NOMO-1 treated with dmso at 0.1 percent for 144 hours (cell line): ENCODE results near the gene SLC37A1.

Experiments
- DNase-seq: peaks from one replicate; lab custom pipeline; 2025; ENCODE audit not compliant: unreplicated experiment; lab: John Stamatoyannopoulos, UW

SLC37A1 gene

DNA sequence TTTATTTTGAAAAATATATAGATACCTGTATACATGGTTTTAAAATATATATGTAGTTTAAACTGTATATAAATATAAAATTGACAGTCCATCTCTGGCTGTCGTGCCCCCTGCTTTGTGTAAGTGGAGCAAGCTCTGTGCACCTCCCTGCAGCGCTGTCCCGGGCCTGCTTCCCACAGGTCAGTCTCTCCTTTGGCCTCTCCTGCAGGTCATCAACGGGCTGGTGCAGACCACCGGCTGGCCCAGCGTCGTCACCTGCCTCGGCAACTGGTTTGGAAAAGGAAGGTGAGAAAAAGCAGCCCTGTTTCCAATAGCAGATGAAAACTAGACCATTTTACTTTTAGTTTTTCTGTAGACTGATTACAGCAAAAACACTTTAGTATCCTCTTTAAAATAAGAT lies 28.5 kb downstream of the SLC37A1 start:
- DNase-seq, result no peak

DNA sequence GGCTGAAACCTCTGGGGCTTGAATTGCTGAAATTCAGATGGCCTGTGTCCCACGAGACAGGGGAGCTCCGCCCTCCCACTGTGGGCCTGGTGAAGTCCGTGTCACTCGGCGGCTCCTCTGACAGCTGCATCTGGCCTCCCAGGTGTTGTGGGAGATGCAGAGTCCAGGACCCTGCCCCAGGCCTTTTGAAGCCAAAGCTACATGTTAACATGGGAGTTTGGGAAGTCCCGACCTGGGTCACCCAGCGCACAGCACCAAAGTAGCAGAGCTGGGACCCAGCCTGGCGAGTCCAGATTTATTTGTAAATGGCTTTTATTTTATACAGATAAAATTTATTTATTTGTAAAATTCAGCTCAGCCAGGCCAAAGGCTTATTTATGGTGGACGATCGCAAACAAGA lies 28.9 kb downstream of the SLC37A1 start:
- no peak for DNase-seq

- no peak for DNase-seq
Observed at GRCh38 chr21:42543106-42543847, 29.6 kb downstream of the SLC37A1 start.

- DNase-seq, result no peak
Observed at GRCh38 chr21:42544544-42544943, 30.9 kb downstream of the SLC37A1 start.

DNA sequence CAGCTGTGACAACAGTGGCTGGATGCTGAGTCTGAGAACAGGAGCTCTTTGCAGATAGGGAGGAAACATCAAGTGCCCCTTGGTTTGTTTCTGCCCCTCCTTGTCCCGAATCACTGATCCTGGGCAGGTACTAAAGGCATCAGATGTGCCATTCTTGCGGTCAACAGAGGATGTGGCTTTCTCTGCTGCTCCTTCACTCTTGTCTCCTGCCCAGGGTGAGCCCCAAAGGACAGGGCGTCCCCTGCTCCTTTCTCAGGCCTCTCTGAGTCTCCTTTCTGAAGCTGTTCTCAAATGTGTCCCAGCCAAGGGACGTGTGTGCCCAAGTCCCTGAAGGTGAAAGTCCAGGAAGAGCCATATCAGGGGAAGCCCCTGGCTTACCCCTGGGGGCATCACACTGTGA lies 31.7 kb downstream of the SLC37A1 start:
- DNase-seq, result no peak

- DNase-seq, result no peak
Observed at GRCh38 chr21:42545745-42546144, 32.1 kb downstream of the SLC37A1 start.

DNA sequence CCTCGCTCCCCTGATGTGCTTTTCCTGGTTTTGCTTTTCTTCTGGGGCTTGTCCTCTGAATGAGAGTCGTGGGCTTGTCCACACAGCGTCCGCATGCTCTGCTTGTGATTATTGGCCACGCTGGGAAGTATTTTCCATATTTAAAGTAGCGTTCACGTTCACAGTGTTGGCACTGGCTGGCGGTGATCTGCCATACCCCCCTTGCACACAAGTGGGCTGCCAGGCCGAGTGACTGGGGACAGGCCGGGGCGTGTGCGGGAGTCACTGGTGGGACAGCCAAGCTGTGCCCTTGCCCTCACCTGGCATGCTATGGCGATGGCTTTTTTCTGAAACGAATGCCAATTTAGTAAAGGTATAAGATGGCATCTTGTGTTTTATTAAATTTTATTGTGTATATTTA lies 32.8 kb downstream of the SLC37A1 start:
- DNase-seq, result no peak

DNA sequence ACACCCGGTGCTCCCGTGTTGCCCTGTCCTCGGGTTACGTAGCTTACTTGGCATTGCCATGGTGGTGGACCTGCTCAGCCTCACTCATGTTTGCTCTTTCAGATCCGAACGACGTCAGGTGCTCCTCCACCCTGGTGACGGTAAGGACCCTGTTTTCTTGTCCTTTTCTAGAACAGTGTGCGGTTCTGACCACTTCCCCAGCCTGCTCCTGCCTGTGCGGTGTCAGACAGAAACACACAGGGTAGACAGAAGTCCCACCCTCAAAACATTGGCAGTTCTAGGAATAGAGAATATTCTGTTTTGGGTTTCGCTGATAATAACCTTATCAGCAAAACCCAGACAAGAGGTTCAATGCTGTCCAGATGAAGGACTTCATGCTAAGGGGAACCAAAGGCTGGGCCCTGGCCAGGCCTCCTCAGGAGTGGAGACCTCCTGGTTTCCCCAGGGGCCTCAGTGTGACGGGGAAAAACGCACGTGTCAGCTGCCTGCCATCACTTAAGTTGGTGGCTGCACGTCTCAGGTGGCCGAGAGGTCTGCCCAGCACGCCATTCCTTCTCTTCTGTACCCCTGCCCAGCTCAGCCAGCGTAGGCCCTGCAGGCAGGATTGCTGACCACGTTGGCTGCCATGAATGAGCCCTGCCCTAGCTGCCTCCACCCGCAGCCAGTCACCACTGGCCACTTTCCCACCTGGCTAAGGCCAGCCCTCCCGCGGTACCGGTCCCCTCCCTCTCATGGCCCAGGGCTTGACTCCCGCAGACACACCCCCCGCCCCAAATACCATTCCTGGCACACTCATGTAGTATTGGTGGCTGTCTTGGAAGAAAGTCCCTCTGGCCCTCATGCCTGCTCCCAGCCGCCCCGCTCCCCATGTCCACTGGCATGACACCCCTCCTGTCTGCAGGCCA lies 33.6 kb downstream of the SLC37A1 start:
- no peak for DNase-seq

DNA sequence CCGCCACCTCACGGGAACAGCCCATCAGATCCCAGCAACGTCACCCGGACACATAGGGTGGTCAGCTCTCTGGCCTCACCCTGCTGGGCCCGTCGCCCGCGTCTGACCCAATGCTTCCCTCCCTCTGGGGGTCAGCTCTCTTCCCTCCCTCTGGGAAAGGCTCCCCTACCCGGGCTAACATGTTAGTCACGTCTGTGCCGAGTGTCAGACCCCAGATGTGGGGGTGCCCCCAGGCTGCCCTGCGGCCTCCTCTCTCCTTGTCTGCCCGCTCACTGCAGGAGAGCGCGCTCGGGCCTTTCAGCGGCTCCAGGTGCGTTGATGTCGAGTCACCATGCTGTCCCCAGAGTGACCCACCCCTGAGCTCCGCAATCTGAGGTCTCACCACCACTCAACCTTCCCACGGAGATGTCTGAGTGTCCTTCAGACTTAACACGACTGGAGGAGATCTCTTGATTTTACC lies 34.3 kb downstream of the SLC37A1 start:
- no peak for DNase-seq

- no peak for DNase-seq
Observed at GRCh38 chr21:42548687-42549406, 35.2 kb downstream of the SLC37A1 start.

DNA sequence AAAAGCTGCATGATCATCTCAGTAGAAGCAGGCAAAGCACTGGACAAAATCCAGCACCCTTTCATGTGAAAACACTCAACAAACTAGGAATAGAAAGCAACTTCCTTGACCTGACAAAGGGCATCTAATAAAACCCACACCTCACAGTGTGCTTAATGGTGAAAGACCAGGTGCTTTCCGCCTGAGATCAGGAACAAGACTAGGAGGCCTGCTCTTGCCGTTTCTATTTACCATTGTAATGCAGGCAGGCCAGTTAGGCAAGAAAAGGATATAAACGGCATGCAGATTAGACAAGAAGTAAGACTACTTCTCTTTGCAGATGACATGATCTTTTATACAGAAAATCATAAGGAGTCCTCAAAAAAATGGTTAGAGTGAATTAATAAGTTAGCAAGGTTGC lies 37.2 kb downstream of the SLC37A1 start:
- DNase-seq, result no peak

GRCh38 chr21:42552407-42553336 lies 39.0 kb downstream of the SLC37A1 start:
- DNase-seq, result no peak

- no peak for DNase-seq
Observed at GRCh38 chr21:42553435-42553834, 39.8 kb downstream of the SLC37A1 start.

GRCh38 chr21:42554251-42554961 lies 40.8 kb downstream of the SLC37A1 start:
- no peak for DNase-seq

DNA sequence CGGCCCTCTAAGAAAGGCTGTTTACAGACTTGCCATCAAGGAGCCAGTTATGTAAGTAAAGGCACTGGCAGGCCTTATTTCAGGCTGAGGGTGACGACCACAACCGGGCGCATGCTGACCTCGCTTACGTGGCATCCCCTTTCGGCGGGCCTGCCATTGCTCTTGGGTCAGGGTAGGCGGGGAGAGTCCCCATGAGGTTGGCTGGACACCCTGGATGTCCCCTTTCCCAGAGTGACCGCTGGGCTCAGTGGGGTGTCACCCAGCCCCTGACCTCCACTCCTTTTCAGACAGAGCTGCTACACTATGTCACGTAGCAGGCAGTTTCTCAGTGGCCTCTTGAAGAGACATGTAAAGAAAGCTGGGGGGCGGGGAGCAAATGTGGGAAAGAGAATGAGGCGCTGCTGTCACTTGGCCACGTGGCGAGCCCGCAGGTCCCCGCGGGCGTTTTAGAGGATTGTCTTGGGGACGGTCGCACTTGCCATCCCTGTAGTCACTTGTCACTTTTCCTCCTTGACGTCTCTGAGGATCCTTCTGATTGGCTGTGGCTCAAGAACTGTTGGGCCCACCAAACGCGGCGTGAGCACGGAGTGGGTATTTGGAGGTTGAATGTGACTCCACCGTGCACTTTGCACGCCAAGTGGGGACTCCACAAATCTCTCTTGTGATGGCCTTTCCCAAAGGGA lies 42.2 kb downstream of the SLC37A1 start:
- no peak for DNase-seq

GRCh38 chr21:42556476-42556875 lies 42.8 kb downstream of the SLC37A1 start:
- no peak for DNase-seq

- DNase-seq, result no peak
Observed at GRCh38 chr21:42556960-42557359, 43.3 kb downstream of the SLC37A1 start.

- no peak for DNase-seq
Observed at GRCh38 chr21:42557420-42557819, 43.8 kb downstream of the SLC37A1 start.

DNA sequence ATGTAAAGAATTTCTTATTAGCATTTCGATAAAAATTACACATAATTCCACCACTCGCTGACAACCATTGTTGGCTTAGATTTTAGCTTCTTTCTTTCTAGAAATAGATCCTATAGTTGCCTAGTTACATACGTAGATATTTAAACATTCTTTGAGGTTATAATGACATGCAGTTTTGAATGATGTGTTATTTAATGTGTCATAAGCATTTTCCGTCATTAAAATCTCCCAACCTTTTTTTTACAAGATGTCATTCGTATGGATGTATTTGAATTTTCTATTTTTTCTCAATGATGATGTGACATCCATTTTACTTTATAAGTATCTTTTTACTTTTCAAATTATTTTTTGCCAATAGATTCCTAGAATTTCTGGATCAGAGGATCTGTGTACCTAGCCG lies 44.7 kb downstream of the SLC37A1 start:
- no peak for DNase-seq
